Measurements from ENCODE around the gene JARID2. TPM values are rescaled to one million over a fixed set of nuclear protein-coding genes. Genes with fewer than 3 reads are reported as not detected.

Gene JARID2
- total and polyA plus RNA-seq, 10 of the 15 experiments (the other 5 are each of a cell fraction or from before 2014, with no cell fraction given): 4.2 to 21.6 (median 11.7) TPM

DNA sequence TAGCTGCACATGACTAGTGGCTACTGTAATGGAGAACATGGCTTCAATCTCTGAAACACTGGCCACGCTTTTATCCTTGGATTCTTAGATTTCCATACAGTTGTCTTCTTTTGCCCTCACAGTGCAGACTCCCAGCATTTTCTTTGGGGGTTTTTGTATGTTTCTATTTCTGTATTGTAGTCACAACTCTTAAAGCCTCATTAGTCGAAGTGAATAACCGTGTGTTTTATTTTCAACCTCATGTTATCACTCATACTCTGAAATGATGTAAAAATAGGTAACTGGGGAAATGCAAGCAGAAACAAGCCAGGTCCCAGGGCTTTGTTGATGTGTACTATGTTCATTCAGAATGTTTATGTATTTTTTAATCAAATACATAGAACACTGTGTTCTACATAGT, 162.9 kb downstream of the JARID2 start (continued):
- TF ChIP-seq MTA2 (IDR thresholded peaks at IDR 0.05; ENCODE audit: low read depth) (peak; percentile 95), RUNX3 (IDR thresholded peaks at IDR 0.05; ENCODE audit: low read length) (peak; percentile 82), HDGF (IDR thresholded peaks at IDR 0.05) (no peak), FOS (IDR thresholded peaks at IDR 0.05; ENCODE audit: borderline replicate concordance, extremely low read depth, insufficient read length) (no peak), BHLHE40 (IDR thresholded peaks at IDR 0.05; ENCODE audit: borderline replicate concordance in 1 of 2, low read depth in 2 of 2, low read length in 1 of 2) (peak in 1 of 2 experiments; percentile 61; a peak in 2 of 4 replicates), NFIC (IDR thresholded peaks at IDR 0.05; ENCODE audit: low read depth, low read length) (peak; percentile 94), GABPA (IDR thresholded peaks at IDR 0.05; ENCODE audit: low read depth) (no peak), JUNB (IDR thresholded peaks at IDR 0.05) (peak; percentile 88), JUND (IDR thresholded peaks at IDR 0.05; ENCODE audit: low read depth, low read length) (no peak), TCF12 (IDR thresholded peaks at IDR 0.05; ENCODE audit: low read depth, low read length) (no peak), CBX3 (IDR thresholded peaks at IDR 0.05; ENCODE audit: borderline replicate concordance, low read depth) (no peak), PML (IDR thresholded peaks at IDR 0.05; ENCODE audit: low read length) (peak; percentile 28; the same call in 1 of the 2 replicates), SP1 (IDR thresholded peaks at IDR 0.05; ENCODE audit: low read depth, low read length) (no peak), IKZF2 (IDR thresholded peaks at IDR 0.05) (peak; percentile 88), NKRF (conservative IDR thresholded peaks at IDR 0.05) (0 out of 2 replicates have a peak, but pooled peaks have one; percentile 31), ZBED1 (IDR thresholded peaks at IDR 0.05; ENCODE audit: borderline replicate concordance) (no peak), ZNF24 (IDR thresholded peaks at IDR 0.05) (peak; percentile 65), KDM1A (IDR thresholded peaks at IDR 0.05; ENCODE audit: borderline replicate concordance) (no peak), CHD2 (IDR thresholded peaks at IDR 0.05; ENCODE audit: borderline replicate concordance, low read depth, low read length) (peak; percentile 55; the same call in 1 of the 2 replicates), ESRRA (IDR thresholded peaks at IDR 0.05; ENCODE audit: low read length) (no peak), RAD51 (IDR thresholded peaks at IDR 0.05) (no peak; the same call in 1 of the 2 replicates), WRNIP1 (IDR thresholded peaks at IDR 0.05; ENCODE audit: borderline replicate concordance, low read depth, low read length) (no peak), RFX5 (IDR thresholded peaks at IDR 0.05; ENCODE audit: low read depth, low read length) (no peak), HDAC2 (IDR thresholded peaks at IDR 0.05) (no peak), SMAD1 (IDR thresholded peaks at IDR 0.05; ENCODE audit: low read depth, partially characterized antibody) (no peak), MTA3 (IDR thresholded peaks at IDR 0.05; ENCODE audit: borderline replicate concordance, low read length) (no peak), MXI1 (IDR thresholded peaks at IDR 0.05; ENCODE audit: low read depth, low read length) (no peak), RELA (IDR thresholded peaks at IDR 0.05; ENCODE audit: borderline replicate concordance, partially characterized antibody) (no peak), BMI1 (IDR thresholded peaks at IDR 0.05; ENCODE audit: borderline replicate concordance) (peak; percentile 60; the same call in 1 of the 2 replicates), NFYA (IDR thresholded peaks at IDR 0.05; ENCODE audit: borderline replicate concordance, low read depth, low read length) (no peak), CREB1 (IDR thresholded peaks at IDR 0.05; ENCODE audit: low read depth) (peak; percentile 47; the same call in 1 of the 2 replicates), EP300 (IDR thresholded peaks at IDR 0.05; ENCODE audit: borderline replicate concordance in 1 of 2, control insufficient read depth in 1 of 2, low read depth in 2 of 2, low read length in 2 of 2) (peak; percentile 73 to 93; a peak in 3 of 4 replicates)
- TF ChIP-seq, protein P1, sequence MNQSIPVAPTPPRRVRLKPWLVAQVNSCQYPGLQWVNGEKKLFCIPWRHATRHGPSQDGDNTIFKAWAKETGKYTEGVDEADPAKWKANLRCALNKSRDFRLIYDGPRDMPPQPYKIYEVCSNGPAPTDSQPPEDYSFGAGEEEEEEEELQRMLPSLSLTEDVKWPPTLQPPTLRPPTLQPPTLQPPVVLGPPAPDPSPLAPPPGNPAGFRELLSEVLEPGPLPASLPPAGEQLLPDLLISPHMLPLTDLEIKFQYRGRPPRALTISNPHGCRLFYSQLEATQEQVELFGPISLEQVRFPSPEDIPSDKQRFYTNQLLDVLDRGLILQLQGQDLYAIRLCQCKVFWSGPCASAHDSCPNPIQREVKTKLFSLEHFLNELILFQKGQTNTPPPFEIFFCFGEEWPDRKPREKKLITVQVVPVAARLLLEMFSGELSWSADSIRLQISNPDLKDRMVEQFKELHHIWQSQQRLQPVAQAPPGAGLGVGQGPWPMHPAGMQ (IDR thresholded peaks at IDR 0.05; ENCODE audit: borderline replicate concordance): no peak
